Middle frontal gyrus (tissue), 1 donor: ENCODE measurements around the gene ZEB2.

Experiments used
- DNase-seq: peaks from one replicate; pipeline ENCODE4 v3.0.0-alpha.2; 2015; ENCODE audit warnings: low spot score; ENCODE audit errors: extremely low spot score

The ZEB2 gene

GRCh38 chr2:144429396-144430112, 90.4 kb downstream of the ZEB2 start:
- no peak for DNase-seq

- DNase-seq, result no peak
These were observed 92.9 kb downstream of the ZEB2 start for GRCh38 chr2:144426981-144427479.

- no peak for DNase-seq
These were observed 93.6 kb downstream of the ZEB2 start for GRCh38 chr2:144426355-144426754.

GRCh38 chr2:144424559-144425240, 95.2 kb downstream of the ZEB2 start:
- peak; percentile 67 for DNase-seq

- no peak for DNase-seq
These were observed 98.1 kb downstream of the ZEB2 start for GRCh38 chr2:144421606-144422510.

GRCh38 chr2:144419218-144419617, 100.7 kb downstream of the ZEB2 start:
- DNase-seq, result no peak

GRCh38 chr2:144415386-144415785, 104.5 kb downstream of the ZEB2 start:
- DNase-seq, result no peak

GRCh38 chr2:144414324-144414845, 105.5 kb downstream of the ZEB2 start:
- no peak for DNase-seq

GRCh38 chr2:144412709-144413108, 107.2 kb downstream of the ZEB2 start:
- no peak for DNase-seq

- DNase-seq, result no peak
These were observed 108.4 kb downstream of the ZEB2 start for GRCh38 chr2:144411473-144411872.

- no peak for DNase-seq
These were observed 110.7 kb downstream of the ZEB2 start for GRCh38 chr2:144409241-144409640.

GRCh38 chr2:144407262-144407661, 112.7 kb downstream of the ZEB2 start:
- no peak for DNase-seq

- DNase-seq, result no peak
These were observed 113.7 kb downstream of the ZEB2 start for GRCh38 chr2:144405982-144406788.

- DNase-seq, result no peak
These were observed 114.6 kb downstream of the ZEB2 start for GRCh38 chr2:144405321-144405720.

GRCh38 chr2:144404586-144405314, 115.2 kb downstream of the ZEB2 start:
- DNase-seq, result no peak

- DNase-seq, result no peak
These were observed 116.0 kb downstream of the ZEB2 start for GRCh38 chr2:144403933-144404332.

- no peak for DNase-seq
These were observed 117.7 kb downstream of the ZEB2 start for GRCh38 chr2:144402251-144402650.

- no peak for DNase-seq
These were observed 118.9 kb downstream of the ZEB2 start for GRCh38 chr2:144401036-144401435.

GRCh38 chr2:144396318-144396717, 123.6 kb downstream of the ZEB2 start:
- DNase-seq, result no peak

GRCh38 chr2:144390424-144391020, 129.4 kb downstream of the ZEB2 start:
- no peak for DNase-seq
